RPMI7951 (cell line): ENCODE results near the gene EIF1AD. TPM values are rescaled to one million over a fixed set of nuclear protein-coding genes. Genes with fewer than 3 reads are reported as not detected.

Experiments
- total RNA-seq: library from RNA; depleted of rRNA; stranded (reverse); fragments of >200 nt; shearing (Covaris generic); gene quantifications from 2 replicates; pipeline ENCODE4 v1.2.3, GENCODE V29; 2014; rRNA removed

EIF1AD gene
- total RNA-seq, 1 experiment from 2014 or later, result 38.4 TPM

Other genes starting within 250 kb of the EIF1AD start
- 4.2 and 6.7 TPM in 2 replicates for gene AP5B1, start 221.2 kb downstream of the EIF1AD start, total RNA-seq
- gene OVOL1, start 215.1 kb downstream of the EIF1AD start, total RNA-seq, result not detected in 2 replicates
- gene SNX32, start 168.2 kb downstream of the EIF1AD start, total RNA-seq, result 0.20 TPM in 1 of 2 replicates, not detected in the other
- gene CFL1, start 144.0 kb downstream of the EIF1AD start, total RNA-seq, result 2,043 and 2,212 TPM in 2 replicates
- 38.9 and 40.6 TPM in 2 replicates for gene MUS81, start 141.7 kb downstream of the EIF1AD start, total RNA-seq
- gene EFEMP2, start 129.4 kb downstream of the EIF1AD start, total RNA-seq, result 5.4 and 8.4 TPM in 2 replicates
- gene CTSW, start 122.3 kb downstream of the EIF1AD start, total RNA-seq, result 5.4 and 8.9 TPM in 2 replicates
- gene FIBP, start 113.7 kb downstream of the EIF1AD start, total RNA-seq, result 141 and 145 TPM in 2 replicates
- gene CCDC85B, start 111.5 kb downstream of the EIF1AD start, total RNA-seq, result 34.7 and 61.6 TPM in 2 replicates
- gene FOSL1, start 101.8 kb downstream of the EIF1AD start, total RNA-seq, result 158 and 232 TPM in 2 replicates
- gene C11orf68, start 83.1 kb downstream of the EIF1AD start, total RNA-seq, result 31.1 and 37.5 TPM in 2 replicates
- 405 and 548 TPM in 2 replicates for gene DRAP1, start 82.7 kb downstream of the EIF1AD start, total RNA-seq
- not detected in 2 replicates for gene TSGA10IP, start 56.7 kb downstream of the EIF1AD start, total RNA-seq
- gene SART1, start 40.4 kb downstream of the EIF1AD start, total RNA-seq, result 39.4 and 58.1 TPM in 2 replicates
- gene BANF1, start 346 bp upstream of the EIF1AD start, total RNA-seq, result 66.9 and 101 TPM in 2 replicates
- 0.60 and 1.5 TPM in 2 replicates for gene CST6, start 9.9 kb upstream of the EIF1AD start, total RNA-seq
- 0.20 and 0.36 TPM in 2 replicates for gene CATSPER1, start 24.3 kb upstream of the EIF1AD start, total RNA-seq
- not detected in 2 replicates for gene GAL3ST3, start 47.0 kb upstream of the EIF1AD start, total RNA-seq
- 198 and 205 TPM in 2 replicates for gene SF3B2, start 50.2 kb upstream of the EIF1AD start, total RNA-seq
- gene PACS1, start 68.1 kb upstream of the EIF1AD start, total RNA-seq, result 16.7 and 19.1 TPM in 2 replicates